Activated naive CD4-positive, alpha-beta T cell treated with anti-CD3 and anti-CD28 coated beads for 36 hours (primary cell): ENCODE data around the gene SCFD2. TPM values are rescaled to one million over a fixed set of nuclear protein-coding genes. Genes with fewer than 3 reads are reported as not detected.
"Not testable (repeated sequence)": the region's sequence is repeated elsewhere in the genome, so short reads cannot be mapped to it uniquely, and the experiment has no call there.

Experiments
- CTCF ChIA-PET: fragments of 350-600 bp; sonication (Branson Sonifier 250); formaldehyde crosslinking; loops from one replicate; lab custom pipeline; 2021; ENCODE audit warnings: antibody characterized with exemption; lab: Charles Lee
- DNase-seq: peaks from one replicate; pipeline ENCODE4 v3.0.0-alpha.2; 2020
- H3K27ac Mint-ChIP-seq: one replicate; pipeline ENCODE4 v1.8.0; 2021; ENCODE audit warnings: mild to moderate bottlenecking, mixed read lengths
- H3K27me3 Mint-ChIP-seq: one replicate; pipeline ENCODE4 v1.8.0; 2021; ENCODE audit warnings: low read depth, mixed read lengths
- H3K36me3 Mint-ChIP-seq: one replicate; pipeline ENCODE4 v1.8.0; 2021; ENCODE audit warnings: low read depth, mixed read lengths
- H3K4me1 Mint-ChIP-seq: one replicate; pipeline ENCODE4 v1.8.0; 2021; ENCODE audit warnings: low read depth, mixed read lengths
- H3K4me3 Mint-ChIP-seq: one replicate; pipeline ENCODE4 v1.8.0; 2021; ENCODE audit warnings: mild to moderate bottlenecking, moderate library complexity, mixed read lengths
- H3K9me3 Mint-ChIP-seq: one replicate; pipeline ENCODE4 v1.8.0; 2021; ENCODE audit warnings: mixed read lengths
- intact Hi-C: fragments of 100-400 bp; cut with micrococcal nuclease; formaldehyde crosslinking; loops from one replicate; pipeline ENCODE4 v1.15.1; 2023
- total RNA-seq, 2 experiments: library from RNA; stranded (reverse); gene quantifications; one replicate each; pipeline ENCODE4 v1.2.3, GENCODE V29; 2021

Gene SCFD2
- total RNA-seq, 2 experiments from 2014 or later: 14.3 to 15.1 TPM

DNA sequence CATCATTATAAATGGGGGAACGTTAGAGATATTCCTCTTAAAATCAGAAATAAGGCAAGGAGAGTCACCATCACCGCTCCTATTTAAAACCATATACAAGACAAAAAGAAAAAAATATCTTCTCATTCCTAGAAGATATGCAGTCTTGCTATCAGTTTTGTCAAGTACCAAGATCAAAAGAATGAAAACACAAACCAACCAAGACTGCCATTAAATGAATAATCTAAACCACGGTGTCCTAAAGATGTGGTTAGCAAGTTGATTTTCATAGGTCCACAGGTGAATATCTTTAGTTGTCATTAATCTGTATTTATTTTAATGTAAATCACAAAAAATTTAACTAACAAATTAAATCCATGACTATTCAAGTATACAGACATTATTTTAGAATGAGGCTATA, 39.3 kb downstream of the SCFD2 start:
- Mint-ChIP-seq H3K4me3 (no peak overlapping the region), H3K27me3 (no peaks in the 10 kb centered on the region), H3K27ac (no peak overlapping the region), H3K36me3 (peaks cover 24% of the 10 kb centered on the region), H3K9me3 (peaks cover 3% of the 10 kb centered on the region), H3K4me1 (peaks cover 22% of the 10 kb centered on the region)
- intact Hi-C loops: no loop called here
- CTCF ChIA-PET: no interaction called here
- no peak for DNase-seq

GRCh38 chr4:53322696-53323095, 43.2 kb downstream of the SCFD2 start:
- Mint-ChIP-seq H3K27ac (no peak overlapping the region), H3K9me3 (no peaks in the 10 kb centered on the region), H3K4me1 (peaks cover 28% of the 10 kb centered on the region), H3K36me3 (peaks cover 17% of the 10 kb centered on the region), H3K27me3 (no peaks in the 10 kb centered on the region), H3K4me3 (no peak overlapping the region)
- DNase-seq: no peak
- intact Hi-C loops: no loop called here
- CTCF ChIA-PET: no interaction called here

DNA sequence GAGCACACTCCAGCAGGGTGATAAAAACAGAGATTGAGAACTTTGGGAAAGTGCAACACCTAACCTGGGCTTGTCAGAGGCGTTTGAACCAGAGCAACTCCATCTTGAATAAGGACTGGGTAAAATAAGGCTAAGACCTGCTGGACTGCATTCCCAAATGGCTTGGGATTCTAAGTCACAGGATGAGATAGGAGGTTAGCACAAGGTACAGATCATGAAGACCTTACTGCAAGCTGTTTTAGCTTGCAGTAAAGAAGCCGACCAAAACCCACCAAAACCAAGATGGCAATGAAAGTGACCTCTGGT, 43.9 kb downstream of the SCFD2 start:
- DNase-seq: no peak
- CTCF ChIA-PET: no interaction called here
- Mint-ChIP-seq H3K27ac (no peak overlapping the region), H3K9me3 (no peaks in the 10 kb centered on the region), H3K27me3 (no peaks in the 10 kb centered on the region), H3K4me3 (no peak overlapping the region), H3K36me3 (peaks cover 9% of the 10 kb centered on the region), H3K4me1 (peaks cover 25% of the 10 kb centered on the region)
- intact Hi-C loops: no loop called here

GRCh38 chr4:53321151-53321983, 44.5 kb downstream of the SCFD2 start:
- H3K4me1 Mint-ChIP-seq: peaks cover 22% of the 10 kb centered on the region
- CTCF ChIA-PET: no interaction called here
- H3K4me3 Mint-ChIP-seq: no peak overlapping the region
- H3K36me3 Mint-ChIP-seq: peaks cover 9% of the 10 kb centered on the region
- intact Hi-C loops: no loop called here
- no peaks in the 10 kb centered on the region for H3K27me3 Mint-ChIP-seq
- no peak overlapping the region for H3K27ac Mint-ChIP-seq
- no peak for DNase-seq
- H3K9me3 Mint-ChIP-seq: no peaks in the 10 kb centered on the region

- intact Hi-C loops: no loop called here
- Mint-ChIP-seq H3K4me1 (peaks cover 18% of the 10 kb centered on the region), H3K9me3 (no peaks in the 10 kb centered on the region), H3K27ac (no peak overlapping the region), H3K36me3 (peaks cover 18% of the 10 kb centered on the region), H3K27me3 (no peaks in the 10 kb centered on the region), H3K4me3 (no peak overlapping the region)
- CTCF ChIA-PET: interaction anchor here (1.0 kb wide), 1 partner anchor 150 kb away, joined by 3 read pairs; no protein-coding TSS in a partner anchor
- DNase-seq: no peak
Observed at GRCh38 chr4:53315300-53315699, 50.6 kb downstream of the SCFD2 start.

DNA sequence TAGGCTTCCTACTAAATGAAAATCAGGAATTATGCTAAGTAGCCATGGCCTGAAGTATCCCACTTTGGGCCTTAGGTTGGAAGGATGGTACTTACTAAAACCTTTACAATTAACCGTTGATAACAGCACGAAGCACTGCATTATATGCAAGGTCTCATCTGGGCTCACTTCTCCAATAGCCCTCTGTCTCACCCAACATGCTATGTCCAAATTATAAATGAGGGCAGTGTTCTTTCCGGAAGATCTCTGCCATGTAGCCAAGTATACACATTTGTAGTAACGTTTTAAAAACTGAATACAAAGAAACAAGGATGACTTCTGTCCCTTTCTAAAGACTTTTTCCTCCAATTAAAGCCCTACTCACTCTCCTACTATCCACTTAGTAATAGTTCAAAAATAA, 51.6 kb downstream of the SCFD2 start:
- intact Hi-C loops: no loop called here
- CTCF ChIA-PET: no interaction called here
- Mint-ChIP-seq H3K4me3 (no peak overlapping the region), H3K4me1 (peaks cover 19% of the 10 kb centered on the region), H3K9me3 (no peaks in the 10 kb centered on the region), H3K27ac (no peak overlapping the region), H3K27me3 (no peaks in the 10 kb centered on the region), H3K36me3 (peaks cover 20% of the 10 kb centered on the region)
- DNase-seq: no peak

- DNase-seq: no peak
- Mint-ChIP-seq H3K36me3 (peaks cover 23% of the 10 kb centered on the region), H3K4me3 (no peak overlapping the region), H3K27ac (no peak overlapping the region), H3K27me3 (no peaks in the 10 kb centered on the region), H3K9me3 (no peaks in the 10 kb centered on the region), H3K4me1 (peaks cover 23% of the 10 kb centered on the region)
- intact Hi-C loops: no loop called here
- CTCF ChIA-PET: no interaction called here
Observed at GRCh38 chr4:53313510-53313909, 52.4 kb downstream of the SCFD2 start.

DNA sequence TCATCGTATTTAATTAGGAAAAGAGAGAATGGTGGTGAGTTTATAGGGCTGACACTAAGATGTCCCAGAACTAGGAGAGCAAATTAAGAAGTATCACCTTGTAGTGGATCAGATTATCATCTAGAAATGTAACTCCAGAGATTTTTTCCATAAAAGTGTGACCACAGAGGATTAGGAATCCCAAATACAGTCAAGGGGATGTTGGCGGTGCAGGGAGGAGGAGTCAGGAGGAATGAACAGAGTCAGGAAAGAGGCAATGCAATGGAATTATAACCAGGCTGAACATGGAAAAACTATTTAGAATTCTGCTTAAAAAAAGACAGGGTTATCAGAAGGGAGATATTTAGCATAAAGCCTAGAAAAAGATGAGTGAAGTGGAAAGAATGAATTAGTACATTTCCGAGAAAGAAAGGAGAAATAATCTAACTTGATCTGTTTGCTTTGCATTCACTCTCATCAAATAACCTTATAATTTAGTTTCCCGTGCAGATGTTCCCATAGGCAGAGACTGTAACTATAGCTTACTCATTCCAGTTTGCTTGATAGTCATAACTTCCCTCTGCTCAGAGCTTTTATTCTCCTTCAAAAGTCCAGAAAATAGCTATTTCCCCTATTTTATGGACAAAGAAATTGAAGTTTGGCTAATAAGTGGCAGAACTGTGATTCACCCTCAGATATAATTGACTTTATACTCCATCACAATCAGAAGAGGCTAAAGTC, 56.4 kb downstream of the SCFD2 start:
- intact Hi-C loops: no loop called here
- Mint-ChIP-seq H3K4me1 (peaks cover 9% of the 10 kb centered on the region), H3K27ac (no peak overlapping the region), H3K36me3 (peaks cover 55% of the 10 kb centered on the region), H3K4me3 (no peak overlapping the region), H3K9me3 (peaks cover 8% of the 10 kb centered on the region), H3K27me3 (no peaks in the 10 kb centered on the region)
- CTCF ChIA-PET: no interaction called here
- no peak for DNase-seq

DNA sequence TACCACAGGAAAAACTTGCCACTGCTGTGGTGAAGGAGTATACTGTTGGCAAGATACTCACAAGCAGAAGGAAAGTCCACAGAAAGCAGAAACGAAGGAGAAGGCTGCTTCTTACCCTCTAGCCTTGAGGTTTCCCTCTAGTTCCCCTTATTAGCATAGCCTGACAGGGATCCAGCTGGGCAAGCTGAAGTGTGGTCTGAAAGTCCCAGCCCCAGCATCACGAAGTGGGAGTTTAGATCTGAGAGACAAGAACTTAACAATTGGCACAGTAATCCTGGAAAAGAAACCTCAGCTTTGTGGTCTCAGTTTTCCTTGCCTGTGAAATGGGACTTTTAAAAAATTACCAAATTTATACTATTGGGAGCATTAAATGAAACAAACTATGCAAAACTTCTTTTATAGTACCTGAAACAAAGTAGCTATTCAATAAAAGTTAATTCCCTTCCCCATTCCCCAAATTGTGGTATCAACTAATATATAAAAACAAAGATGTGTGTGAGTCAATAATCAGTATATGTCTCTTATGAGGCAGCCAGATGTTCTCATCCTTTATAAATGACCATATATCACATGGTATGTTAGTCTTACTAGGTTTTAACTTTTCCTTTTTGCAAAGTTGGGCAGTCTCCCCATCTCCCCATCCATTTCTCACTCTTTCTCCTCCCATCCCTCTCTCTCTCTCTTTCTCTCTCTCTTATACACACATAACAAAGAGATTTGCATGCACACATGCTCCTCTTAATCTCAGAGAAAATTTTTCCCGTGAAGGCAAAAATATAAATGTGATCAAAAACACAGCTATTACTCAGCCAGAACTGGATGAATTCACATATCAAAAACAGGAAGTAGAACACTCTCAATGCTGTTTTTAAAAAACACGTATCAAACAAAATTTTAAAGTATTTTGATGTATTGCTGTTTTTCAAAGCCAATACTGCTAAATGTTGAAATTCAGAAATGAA, 57.8 kb downstream of the SCFD2 start:
- H3K9me3 Mint-ChIP-seq: peaks cover 15% of the 10 kb centered on the region
- H3K4me3 Mint-ChIP-seq: no peak overlapping the region
- intact Hi-C loops: no loop called here
- no peaks in the 10 kb centered on the region for H3K27me3 Mint-ChIP-seq
- H3K4me1 Mint-ChIP-seq: peaks cover 9% of the 10 kb centered on the region
- no peak for DNase-seq
- no peak overlapping the region for H3K27ac Mint-ChIP-seq
- CTCF ChIA-PET: interaction anchor here (0.6 kb wide), 1 partner anchor 16 kb away, joined by 4 read pairs; no protein-coding TSS in a partner anchor
- peaks cover 58% of the 10 kb centered on the region for H3K36me3 Mint-ChIP-seq

DNA sequence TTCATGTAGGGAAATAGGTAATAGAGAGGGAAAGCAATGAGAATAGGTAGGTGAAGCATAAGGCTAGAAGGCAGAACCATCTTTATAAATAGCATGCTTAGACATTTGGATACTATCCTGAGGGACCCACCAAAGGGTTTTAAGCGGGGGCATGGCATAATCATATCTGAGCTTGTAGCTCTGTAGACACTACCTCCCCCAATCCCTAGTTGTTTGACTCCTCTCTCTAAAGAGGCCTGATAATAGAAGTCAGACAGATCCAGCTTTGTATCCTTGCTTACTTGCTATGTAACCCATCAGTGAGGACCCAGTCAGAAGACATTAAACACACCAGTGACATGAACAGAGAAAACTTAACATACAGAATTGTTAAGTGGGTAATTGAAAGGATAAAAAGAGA, 58.7 kb downstream of the SCFD2 start:
- intact Hi-C loops: no loop called here
- Mint-ChIP-seq H3K4me3 (no peak overlapping the region), H3K27ac (no peak overlapping the region), H3K4me1 (peaks cover 9% of the 10 kb centered on the region), H3K9me3 (peaks cover 18% of the 10 kb centered on the region), H3K27me3 (no peaks in the 10 kb centered on the region), H3K36me3 (peaks cover 56% of the 10 kb centered on the region)
- CTCF ChIA-PET: no interaction called here
- DNase-seq: no peak

- Mint-ChIP-seq H3K27me3 (no peaks in the 10 kb centered on the region), H3K27ac (no peak overlapping the region), H3K36me3 (peaks cover 52% of the 10 kb centered on the region), H3K4me3 (no peak overlapping the region), H3K4me1 (peaks cover 9% of the 10 kb centered on the region), H3K9me3 (peaks cover 19% of the 10 kb centered on the region)
- CTCF ChIA-PET: no interaction called here
- intact Hi-C loops: no loop called here
- DNase-seq: no peak
Observed at GRCh38 chr4:53306729-53307128, 59.1 kb downstream of the SCFD2 start.

- intact Hi-C loops, H3K27ac Mint-ChIP-seq, H3K27me3 Mint-ChIP-seq, H3K4me1 Mint-ChIP-seq, DNase-seq, H3K4me3 Mint-ChIP-seq, CTCF ChIA-PET: not testable (repeated sequence)
- peaks cover 39% of the 10 kb centered on the region for H3K36me3 Mint-ChIP-seq
- H3K9me3 Mint-ChIP-seq: peaks cover 47% of the 10 kb centered on the region
Observed at GRCh38 chr4:53292209-53292608, 73.7 kb downstream of the SCFD2 start.
